NCI-H82 treated with DMSO at 0.1 percent for 48 hours (cell line): ENCODE data around the gene RSPH3.
A peak's percentile ranks its signal among the peaks of the same experiment; 100 is the strongest.
"Not testable (repeated sequence)": the region's sequence is repeated elsewhere in the genome, so short reads cannot be mapped to it uniquely, and the experiment has no call there.

Source experiments
- DNase-seq: peaks from one replicate; lab custom pipeline; 2025; ENCODE audit not compliant: unreplicated experiment; lab: John Stamatoyannopoulos, UW

Gene RSPH3

DNA sequence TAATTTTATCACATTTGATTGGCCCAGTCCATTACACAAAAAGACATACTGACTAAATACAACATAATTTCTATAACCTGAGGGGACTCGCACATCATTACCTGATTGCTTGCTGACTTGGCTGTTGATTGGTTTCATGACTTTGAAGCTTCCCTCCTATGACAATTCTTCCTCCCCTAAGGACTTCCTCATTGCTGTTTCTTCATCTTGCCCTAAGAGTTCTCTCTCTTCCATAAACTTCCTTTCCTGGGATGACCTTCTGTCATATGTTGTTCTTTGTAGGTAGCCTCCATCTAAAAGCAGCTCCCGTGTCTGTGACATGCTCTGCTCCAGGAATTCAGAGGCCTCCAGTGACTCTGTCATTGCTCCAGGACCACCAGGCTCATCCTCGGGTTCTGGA is 22.6 kb downstream of the RSPH3 start:
- no peak for DNase-seq

DNA sequence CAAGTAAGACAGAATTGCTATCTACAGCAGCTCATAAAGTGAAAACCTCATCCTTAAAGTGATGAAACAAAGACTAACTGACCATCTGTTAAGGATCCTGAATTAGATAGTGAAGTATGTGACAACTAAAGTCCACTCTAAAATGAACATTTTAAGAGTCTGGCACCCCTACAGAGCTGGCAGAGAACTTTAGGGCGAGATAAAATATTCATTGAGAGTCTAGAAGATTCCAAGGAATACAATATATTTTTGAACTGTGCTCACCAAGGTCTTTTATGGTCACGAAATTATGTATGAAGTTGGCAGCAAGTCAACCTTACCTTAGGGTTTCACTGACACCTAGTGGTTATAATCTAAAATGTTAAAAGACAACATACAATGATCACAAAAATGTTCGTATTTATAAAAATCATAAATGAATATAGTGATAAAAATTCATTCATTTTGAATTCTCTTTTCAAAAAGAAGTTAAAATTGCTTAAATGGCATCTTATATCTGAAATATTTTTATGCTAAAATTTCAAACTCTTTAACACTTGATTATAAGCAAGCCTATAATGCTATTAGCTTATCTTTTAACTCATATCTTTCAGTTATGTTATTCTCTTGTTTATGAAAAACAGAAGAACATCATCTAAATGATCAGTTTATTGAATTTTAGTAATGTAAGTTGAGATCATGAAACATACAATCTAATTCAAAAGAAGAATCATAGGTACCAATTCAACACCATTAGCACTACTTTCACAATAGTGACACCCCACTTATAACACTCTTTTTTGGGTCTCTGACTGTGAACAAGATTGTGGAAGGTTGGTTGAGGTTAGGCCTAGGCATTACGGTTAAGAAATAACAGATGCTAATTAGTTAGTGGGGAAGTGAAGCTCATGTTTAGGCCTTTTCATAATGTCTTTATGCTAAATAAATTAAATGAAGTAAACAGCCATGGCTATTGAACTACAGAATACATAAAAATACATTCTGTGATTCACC is 27.5 kb downstream of the RSPH3 start:
- DNase-seq = peak; percentile 73

DNA sequence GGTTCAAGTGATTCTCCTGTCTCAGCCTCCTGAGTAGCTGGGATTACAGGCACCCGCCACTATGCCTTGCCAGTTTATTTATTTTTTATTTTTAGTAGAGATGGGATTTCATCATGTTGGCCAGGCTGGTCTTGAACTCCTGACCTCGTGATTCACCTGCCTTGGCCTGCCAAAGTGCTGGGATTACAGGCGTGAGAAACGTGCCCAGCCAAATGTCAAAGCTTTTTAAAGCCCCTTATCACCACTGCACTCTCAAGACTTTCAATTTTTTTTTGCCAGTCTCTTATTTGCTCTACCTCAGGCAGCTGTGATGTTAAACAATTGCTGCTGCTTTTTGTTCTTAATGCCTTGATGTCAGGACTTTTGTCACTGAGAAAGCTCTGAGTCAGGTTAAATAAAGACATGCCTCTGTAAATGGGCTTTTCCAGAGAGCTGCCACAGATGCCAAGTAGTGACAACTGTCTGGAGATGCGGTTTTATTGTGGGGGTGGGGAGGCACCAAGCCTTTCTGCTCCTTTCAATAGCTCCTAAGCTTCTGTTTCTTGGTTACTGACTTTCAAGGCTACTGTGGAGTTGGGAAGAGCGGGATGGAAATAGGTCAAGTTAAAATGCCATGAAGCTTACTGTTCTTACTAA is 29.2 kb downstream of the RSPH3 start:
- peak; percentile 1 for DNase-seq

GRCh38 chr6:158969148-158969547 is 30.9 kb downstream of the RSPH3 start:
- no peak for DNase-seq

- DNase-seq = no peak
These were observed 36.8 kb downstream of the RSPH3 start for GRCh38 chr6:158963020-158963808.

GRCh38 chr6:158962371-158962770 is 37.6 kb downstream of the RSPH3 start:
- no peak for DNase-seq

DNA sequence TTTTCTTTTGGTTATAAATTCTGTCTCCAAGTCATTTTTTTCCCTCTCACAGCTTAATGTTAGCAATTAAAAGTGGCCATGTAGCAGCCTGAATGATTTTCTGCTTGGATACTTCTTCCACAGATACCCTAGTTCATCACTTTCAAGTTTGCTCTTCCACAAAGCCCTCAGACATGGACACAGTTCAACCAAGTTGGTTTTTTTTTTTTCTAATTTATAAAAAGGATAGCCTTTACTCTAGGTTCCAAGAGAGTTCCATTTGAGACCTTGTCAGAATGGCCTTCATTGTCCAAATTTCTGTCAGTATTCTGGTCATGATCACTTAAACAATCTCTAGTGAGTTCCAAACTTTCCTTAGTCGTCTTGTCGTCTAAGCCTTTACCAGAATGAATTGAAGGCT is 40.0 kb downstream of the RSPH3 start:
- no peak for DNase-seq

GRCh38 chr6:158959552-158959951 is 40.5 kb downstream of the RSPH3 start:
- DNase-seq = no peak

- DNase-seq = no peak
These were observed 41.3 kb downstream of the RSPH3 start for GRCh38 chr6:158958504-158959386.

DNA sequence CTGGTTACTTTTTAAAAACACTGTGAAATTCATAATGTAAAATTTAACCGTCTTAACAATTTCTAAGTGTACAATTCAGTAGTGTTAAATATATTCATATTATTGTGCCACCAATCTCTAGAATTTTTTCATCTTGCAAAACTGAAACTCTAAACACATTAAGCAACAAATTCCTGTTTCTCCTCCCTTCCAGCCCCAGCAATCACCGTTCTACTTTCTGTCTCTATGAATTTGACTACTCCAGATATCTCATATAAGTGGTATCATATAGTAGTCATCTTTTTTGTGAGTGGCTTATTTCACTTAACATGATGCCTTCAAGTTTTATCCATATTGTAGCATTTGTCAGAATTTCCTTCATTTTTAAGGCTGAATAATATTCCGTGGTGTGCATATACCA is 44.7 kb downstream of the RSPH3 start:
- DNase-seq = no peak

GRCh38 chr6:158954753-158955152 is 45.2 kb downstream of the RSPH3 start:
- DNase-seq = no peak

- DNase-seq = not testable (repeated sequence)
These were observed 48.0 kb downstream of the RSPH3 start for GRCh38 chr6:158952011-158952410.

- DNase-seq = not testable (repeated sequence)
These were observed 48.4 kb downstream of the RSPH3 start for GRCh38 chr6:158951565-158951964.

GRCh38 chr6:158947284-158947683 is 52.7 kb downstream of the RSPH3 start:
- DNase-seq = no peak

- DNase-seq = no peak
These were observed 56.5 kb downstream of the RSPH3 start for GRCh38 chr6:158943380-158944032.

GRCh38 chr6:158942349-158942748 is 57.7 kb downstream of the RSPH3 start:
- no peak for DNase-seq

- DNase-seq = no peak
These were observed 58.8 kb downstream of the RSPH3 start for GRCh38 chr6:158941246-158941645.

DNA sequence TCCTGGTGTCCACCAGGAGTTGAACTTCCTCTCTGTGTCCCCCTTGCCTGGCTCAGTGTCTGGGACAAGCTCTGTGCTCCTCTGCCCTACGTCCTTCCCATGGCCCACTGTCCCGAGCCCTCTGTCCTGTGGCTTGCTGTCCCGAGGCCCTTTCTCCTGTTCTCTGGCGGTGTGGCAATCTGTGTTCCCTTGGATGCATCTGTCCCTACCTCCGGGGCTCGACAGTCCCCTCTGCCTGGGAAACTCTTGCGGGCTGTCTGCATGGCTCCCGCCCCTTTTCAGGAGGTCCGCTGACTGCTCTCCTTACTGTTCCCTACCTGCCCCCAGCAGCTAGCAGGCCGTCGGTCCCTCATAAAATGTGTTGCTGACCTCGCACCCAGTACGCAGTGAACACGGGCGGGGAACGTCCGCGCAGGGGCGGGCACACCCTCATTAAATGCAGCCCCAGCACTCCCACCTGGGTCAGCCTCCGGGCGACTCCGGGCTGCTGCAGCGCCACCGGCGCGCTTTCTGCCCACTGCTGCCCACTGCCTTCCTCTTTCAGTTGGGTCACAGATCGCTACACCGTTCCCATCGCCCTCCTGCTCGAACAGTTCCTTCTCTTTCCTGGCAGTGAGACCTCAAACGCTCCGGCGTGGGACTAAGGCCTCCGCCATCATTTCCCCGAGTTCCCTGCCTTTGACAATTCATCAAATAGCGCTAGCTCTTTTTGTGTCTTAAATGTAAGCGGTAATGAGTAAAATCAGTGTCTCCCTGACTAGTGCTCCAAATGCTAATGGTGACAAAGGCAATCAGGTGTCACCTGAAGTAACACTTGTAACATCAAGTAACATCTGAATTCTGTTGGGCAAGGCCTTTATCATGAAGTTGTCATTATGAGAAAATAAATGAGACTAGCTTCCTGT is 60.5 kb downstream of the RSPH3 start:
- no peak for DNase-seq

- DNase-seq = no peak
These were observed 61.2 kb downstream of the RSPH3 start for GRCh38 chr6:158938811-158939254.
